SK-N-SH treated with all-trans-retinoic acid at 6 μM for 48 hours (cell line): ENCODE results near the gene EIF3B.

ENCODE experiments used
- ARNTL ChIP-seq: fragments of 450-650 bp; formaldehyde crosslinking; IDR thresholded peaks from 2 replicates; pipeline ENCODE4 v1.5.0; 2020; ENCODE audit warnings: low read depth, mild to moderate bottlenecking, moderate library complexity, borderline replicate concordance
- BACH2 ChIP-seq: fragments of 250-450 bp; sonication (Bioruptor Pico); IDR thresholded peaks from 2 replicates; pipeline ENCODE4 v1.9.0; 2021; ENCODE audit warnings: mild to moderate bottlenecking, borderline replicate concordance
- CREB5 ChIP-seq: fragments of 250-450 bp; sonication (Bioruptor Pico); IDR thresholded peaks from 2 replicates; pipeline ENCODE4 v1.5.1; 2020; ENCODE audit warnings: low read depth, mild to moderate bottlenecking, moderate library complexity
- PPARA ChIP-seq: fragments of 250-450 bp; sonication (Bioruptor Pico); IDR thresholded peaks from 2 replicates; pipeline ENCODE4 v1.5.0; 2020; ENCODE audit warnings: mild to moderate bottlenecking, borderline replicate concordance
- ZC3H10 ChIP-seq: fragments of 250-450 bp; sonication (Bioruptor Pico); IDR thresholded peaks from 2 replicates; pipeline ENCODE4 v1.5.1; 2021; ENCODE audit warnings: mild to moderate bottlenecking, moderate library complexity
- ZNF70 ChIP-seq: fragments of 450-650 bp; formaldehyde crosslinking; IDR thresholded peaks from 2 replicates; pipeline ENCODE4 v1.5.0; 2020; ENCODE audit warnings: mild to moderate bottlenecking, moderate library complexity
- TF ChIP-seq, protein P1 (sequence below): fragments of 250-450 bp; sonication (Bioruptor Pico); IDR thresholded peaks from 2 replicates; pipeline ENCODE4 v1.8.0; 2021; ENCODE audit warnings: low read depth, mild to moderate bottlenecking, moderate library complexity, borderline replicate concordance
- TF ChIP-seq, protein P2 (sequence below): fragments of 250-450 bp; sonication (Bioruptor Pico); IDR thresholded peaks from 2 replicates; pipeline ENCODE4 v1.8.0; 2020; ENCODE audit warnings: mild to moderate bottlenecking, moderate library complexity, borderline replicate concordance
- TF ChIP-seq, protein P3 (sequence below): fragments of 250-450 bp; sonication (Bioruptor Pico); IDR thresholded peaks from 2 replicates; pipeline ENCODE4 v1.5.0; 2020; ENCODE audit warnings: mild to moderate bottlenecking, moderate library complexity
- TF ChIP-seq, protein P4 (sequence below): fragments of 250-450 bp; sonication (Bioruptor Pico); IDR thresholded peaks from 2 replicates; pipeline ENCODE4 v1.5.1; 2021; ENCODE audit warnings: mild to moderate bottlenecking, moderate library complexity

GRCh38 chr7:2376351-2377154 lies 21.9 kb downstream of the EIF3B start:
- TF ChIP-seq, protein P1, sequence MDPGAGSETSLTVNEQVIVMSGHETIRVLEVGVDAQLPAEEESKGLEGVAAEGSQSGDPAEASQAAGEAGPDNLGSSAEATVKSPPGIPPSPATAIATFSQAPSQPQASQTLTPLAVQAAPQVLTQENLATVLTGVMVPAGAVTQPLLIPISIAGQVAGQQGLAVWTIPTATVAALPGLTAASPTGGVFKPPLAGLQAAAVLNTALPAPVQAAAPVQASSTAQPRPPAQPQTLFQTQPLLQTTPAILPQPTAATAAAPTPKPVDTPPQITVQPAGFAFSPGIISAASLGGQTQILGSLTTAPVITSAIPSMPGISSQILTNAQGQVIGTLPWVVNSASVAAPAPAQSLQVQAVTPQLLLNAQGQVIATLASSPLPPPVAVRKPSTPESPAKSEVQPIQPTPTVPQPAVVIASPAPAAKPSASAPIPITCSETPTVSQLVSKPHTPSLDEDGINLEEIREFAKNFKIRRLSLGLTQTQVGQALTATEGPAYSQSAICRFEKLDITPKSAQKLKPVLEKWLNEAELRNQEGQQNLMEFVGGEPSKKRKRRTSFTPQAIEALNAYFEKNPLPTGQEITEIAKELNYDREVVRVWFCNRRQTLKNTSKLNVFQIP = no peak
- TF ChIP-seq ZNF70 (CRISPR knock-in tag) = no peak
- TF ChIP-seq, protein P2, sequence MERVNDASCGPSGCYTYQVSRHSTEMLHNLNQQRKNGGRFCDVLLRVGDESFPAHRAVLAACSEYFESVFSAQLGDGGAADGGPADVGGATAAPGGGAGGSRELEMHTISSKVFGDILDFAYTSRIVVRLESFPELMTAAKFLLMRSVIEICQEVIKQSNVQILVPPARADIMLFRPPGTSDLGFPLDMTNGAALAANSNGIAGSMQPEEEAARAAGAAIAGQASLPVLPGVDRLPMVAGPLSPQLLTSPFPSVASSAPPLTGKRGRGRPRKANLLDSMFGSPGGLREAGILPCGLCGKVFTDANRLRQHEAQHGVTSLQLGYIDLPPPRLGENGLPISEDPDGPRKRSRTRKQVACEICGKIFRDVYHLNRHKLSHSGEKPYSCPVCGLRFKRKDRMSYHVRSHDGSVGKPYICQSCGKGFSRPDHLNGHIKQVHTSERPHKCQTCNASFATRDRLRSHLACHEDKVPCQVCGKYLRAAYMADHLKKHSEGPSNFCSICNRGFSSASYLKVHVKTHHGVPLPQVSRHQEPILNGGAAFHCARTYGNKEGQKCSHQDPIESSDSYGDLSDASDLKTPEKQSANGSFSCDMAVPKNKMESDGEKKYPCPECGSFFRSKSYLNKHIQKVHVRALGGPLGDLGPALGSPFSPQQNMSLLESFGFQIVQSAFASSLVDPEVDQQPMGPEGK (CRISPR knock-in tag) = no peak
- no peak for TF ChIP-seq ZC3H10 (CRISPR knock-in tag)
- no peak for TF ChIP-seq PPARA (CRISPR knock-in tag)
- TF ChIP-seq BACH2 = no peak
- TF ChIP-seq CREB5 (CRISPR knock-in tag) = no peak
- TF ChIP-seq, protein P3, sequence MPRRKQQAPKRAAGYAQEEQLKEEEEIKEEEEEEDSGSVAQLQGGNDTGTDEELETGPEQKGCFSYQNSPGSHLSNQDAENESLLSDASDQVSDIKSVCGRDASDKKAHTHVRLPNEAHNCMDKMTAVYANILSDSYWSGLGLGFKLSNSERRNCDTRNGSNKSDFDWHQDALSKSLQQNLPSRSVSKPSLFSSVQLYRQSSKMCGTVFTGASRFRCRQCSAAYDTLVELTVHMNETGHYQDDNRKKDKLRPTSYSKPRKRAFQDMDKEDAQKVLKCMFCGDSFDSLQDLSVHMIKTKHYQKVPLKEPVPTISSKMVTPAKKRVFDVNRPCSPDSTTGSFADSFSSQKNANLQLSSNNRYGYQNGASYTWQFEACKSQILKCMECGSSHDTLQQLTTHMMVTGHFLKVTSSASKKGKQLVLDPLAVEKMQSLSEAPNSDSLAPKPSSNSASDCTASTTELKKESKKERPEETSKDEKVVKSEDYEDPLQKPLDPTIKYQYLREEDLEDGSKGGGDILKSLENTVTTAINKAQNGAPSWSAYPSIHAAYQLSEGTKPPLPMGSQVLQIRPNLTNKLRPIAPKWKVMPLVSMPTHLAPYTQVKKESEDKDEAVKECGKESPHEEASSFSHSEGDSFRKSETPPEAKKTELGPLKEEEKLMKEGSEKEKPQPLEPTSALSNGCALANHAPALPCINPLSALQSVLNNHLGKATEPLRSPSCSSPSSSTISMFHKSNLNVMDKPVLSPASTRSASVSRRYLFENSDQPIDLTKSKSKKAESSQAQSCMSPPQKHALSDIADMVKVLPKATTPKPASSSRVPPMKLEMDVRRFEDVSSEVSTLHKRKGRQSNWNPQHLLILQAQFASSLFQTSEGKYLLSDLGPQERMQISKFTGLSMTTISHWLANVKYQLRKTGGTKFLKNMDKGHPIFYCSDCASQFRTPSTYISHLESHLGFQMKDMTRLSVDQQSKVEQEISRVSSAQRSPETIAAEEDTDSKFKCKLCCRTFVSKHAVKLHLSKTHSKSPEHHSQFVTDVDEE (CRISPR knock-in tag) = no peak
- no peak for TF ChIP-seq ARNTL (CRISPR knock-in tag)
- TF ChIP-seq, protein P4, sequence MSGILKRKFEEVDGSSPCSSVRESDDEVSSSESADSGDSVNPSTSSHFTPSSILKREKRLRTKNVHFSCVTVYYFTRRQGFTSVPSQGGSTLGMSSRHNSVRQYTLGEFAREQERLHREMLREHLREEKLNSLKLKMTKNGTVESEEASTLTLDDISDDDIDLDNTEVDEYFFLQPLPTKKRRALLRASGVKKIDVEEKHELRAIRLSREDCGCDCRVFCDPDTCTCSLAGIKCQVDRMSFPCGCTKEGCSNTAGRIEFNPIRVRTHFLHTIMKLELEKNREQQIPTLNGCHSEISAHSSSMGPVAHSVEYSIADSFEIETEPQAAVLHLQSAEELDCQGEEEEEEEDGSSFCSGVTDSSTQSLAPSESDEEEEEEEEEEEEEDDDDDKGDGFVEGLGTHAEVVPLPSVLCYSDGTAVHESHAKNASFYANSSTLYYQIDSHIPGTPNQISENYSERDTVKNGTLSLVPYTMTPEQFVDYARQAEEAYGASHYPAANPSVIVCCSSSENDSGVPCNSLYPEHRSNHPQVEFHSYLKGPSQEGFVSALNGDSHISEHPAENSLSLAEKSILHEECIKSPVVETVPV (CRISPR knock-in tag) = no peak
